OCI-LY7 (cell line): ENCODE measurements around the gene CATSPER1.

ENCODE experiments used
- CTCF ChIP-seq: fragments of 200-600 bp; sonication (generic); conservative IDR thresholded peaks from 2 replicates; pipeline ENCODE4 v1.5.1; 2014; ENCODE audit warnings: mild to moderate bottlenecking, antibody characterized with exemption, low read length, moderate library complexity, mixed read lengths
- EZH2phosphoT487 ChIP-seq: fragments of 200-600 bp; sonication (generic); IDR thresholded peaks from 2 replicates; pipeline ENCODE4 v1.6.1; 2018; ENCODE audit warnings: low read depth, borderline replicate concordance, mild to moderate bottlenecking, mixed run types, antibody characterized with exemption, low read length, moderate library complexity, mixed read lengths

GRCh38 chr11:66003291-66003690 is 23.0 kb downstream of the CATSPER1 start:
- TF ChIP-seq CTCF (no peak), EZH2phosphoT487 (no peak)
